HG02571 (cell line): ENCODE results near the gene CRLF2.
"Not testable (repeated sequence)": the region's sequence is repeated elsewhere in the genome, so short reads cannot be mapped to it uniquely, and the experiment has no call there.

Experiments
- ATAC-seq: cut with Tn5 transposase; IDR thresholded peaks from one replicate; pipeline ENCODE4 v1.9.1; 2021; ENCODE audit warnings: mild to moderate bottlenecking, moderate library complexity; ENCODE audit not compliant: unreplicated experiment

Gene CRLF2

GRCh38 chrX:1215123-1215823 is 2.8 kb upstream of the CRLF2 start:
- ATAC-seq, result no peak

- no peak for ATAC-seq
Observed at GRCh38 chrX:1213971-1214370, 1.5 kb upstream of the CRLF2 start.

- ATAC-seq, result no peak
Observed at GRCh38 chrX:1210844-1211243, 1.6 kb downstream of the CRLF2 start.

GRCh38 chrX:1207496-1208025 is 4.9 kb downstream of the CRLF2 start:
- no peak for ATAC-seq

- no peak for ATAC-seq
Observed at GRCh38 chrX:1205681-1206611, 6.5 kb downstream of the CRLF2 start.

- ATAC-seq, result no peak
Observed at GRCh38 chrX:1202251-1202650, 10.2 kb downstream of the CRLF2 start.

GRCh38 chrX:1196436-1196835 is 16.0 kb downstream of the CRLF2 start:
- no peak for ATAC-seq

- not testable (repeated sequence) for ATAC-seq
Observed at GRCh38 chrX:1192196-1192595, 20.3 kb downstream of the CRLF2 start.

GRCh38 chrX:1190596-1191145 is 21.8 kb downstream of the CRLF2 start:
- no peak for ATAC-seq

GRCh38 chrX:1185561-1185960 is 26.9 kb downstream of the CRLF2 start:
- ATAC-seq, result no peak

GRCh38 chrX:1182211-1182610 is 30.2 kb downstream of the CRLF2 start:
- ATAC-seq, result no peak

- ATAC-seq, result not testable (repeated sequence)
Observed at GRCh38 chrX:1181661-1182060, 30.8 kb downstream of the CRLF2 start.

GRCh38 chrX:1181170-1181569 is 31.3 kb downstream of the CRLF2 start:
- ATAC-seq, result no peak

GRCh38 chrX:1178580-1179057 is 33.8 kb downstream of the CRLF2 start:
- no peak for ATAC-seq

GRCh38 chrX:1176531-1177320 is 35.7 kb downstream of the CRLF2 start:
- not testable (repeated sequence) for ATAC-seq

GRCh38 chrX:1174609-1175545 is 37.6 kb downstream of the CRLF2 start:
- not testable (repeated sequence) for ATAC-seq

- ATAC-seq, result not testable (repeated sequence)
Observed at GRCh38 chrX:1173435-1173834, 39.0 kb downstream of the CRLF2 start.

GRCh38 chrX:1172496-1172895 is 40.0 kb downstream of the CRLF2 start:
- ATAC-seq, result no peak

- ATAC-seq, result not testable (repeated sequence)
Observed at GRCh38 chrX:1171915-1172314, 40.5 kb downstream of the CRLF2 start.
